DMS53 treated with DMSO at 0.1 percent for 48 hours (cell line): ENCODE data around the gene PAK1.

Experiments used
- DNase-seq: peaks from one replicate; lab custom pipeline; 2025; ENCODE audit not compliant: unreplicated experiment; lab: John Stamatoyannopoulos, UW

Gene PAK1

GRCh38 chr11:77475206-77475605 is 1.3 kb upstream of the PAK1 start:
- no peak for DNase-seq

GRCh38 chr11:77474684-77475060 is 778 bp upstream of the PAK1 start:
- peak; percentile 70 for DNase-seq

DNA sequence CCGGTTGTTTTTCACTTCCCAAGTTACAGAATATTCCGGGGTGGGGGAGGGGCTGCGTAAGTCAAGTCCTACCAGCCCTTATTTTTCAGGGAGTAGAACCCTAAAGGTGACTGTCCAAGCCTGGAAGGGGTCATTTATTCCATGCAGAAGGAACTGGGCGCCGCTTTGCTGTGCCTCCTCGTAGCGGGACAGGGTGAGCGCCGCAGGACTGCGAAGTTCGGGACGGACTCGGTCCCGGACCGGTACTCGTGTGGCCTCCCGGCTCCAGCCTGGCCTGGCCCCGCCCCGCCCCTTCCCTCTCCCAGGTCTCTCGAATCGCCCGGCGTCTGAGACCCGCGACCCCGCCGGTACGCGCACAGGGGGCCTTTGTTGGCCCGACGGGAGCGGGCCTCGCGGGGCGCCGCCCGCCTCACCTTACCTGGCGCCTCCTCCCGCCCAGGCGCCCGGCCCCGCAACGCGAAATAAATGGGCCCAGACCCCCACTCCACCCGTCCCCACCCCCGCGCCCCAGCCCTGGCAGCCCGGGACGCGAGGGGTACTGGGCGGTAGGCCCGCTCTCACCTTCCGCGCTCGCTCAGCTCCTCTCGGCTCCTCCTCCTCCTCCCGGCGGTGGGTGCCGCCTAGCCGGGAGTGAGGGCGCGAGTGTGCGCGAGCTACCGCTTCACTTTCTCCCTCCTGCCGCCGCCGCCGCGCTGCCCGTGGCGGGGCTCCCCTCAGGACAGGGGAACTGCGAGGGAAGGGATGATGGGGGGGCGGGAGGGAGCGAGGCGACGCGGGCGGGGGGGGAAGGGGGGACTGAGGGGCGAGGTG is 698 bp downstream of the PAK1 start:
- DNase-seq = peak; percentile 62

GRCh38 chr11:77471558-77472193 is 2.2 kb downstream of the PAK1 start:
- peak; percentile 98 for DNase-seq

- DNase-seq = no peak
These were observed 2.9 kb downstream of the PAK1 start for GRCh38 chr11:77470971-77471370.

DNA sequence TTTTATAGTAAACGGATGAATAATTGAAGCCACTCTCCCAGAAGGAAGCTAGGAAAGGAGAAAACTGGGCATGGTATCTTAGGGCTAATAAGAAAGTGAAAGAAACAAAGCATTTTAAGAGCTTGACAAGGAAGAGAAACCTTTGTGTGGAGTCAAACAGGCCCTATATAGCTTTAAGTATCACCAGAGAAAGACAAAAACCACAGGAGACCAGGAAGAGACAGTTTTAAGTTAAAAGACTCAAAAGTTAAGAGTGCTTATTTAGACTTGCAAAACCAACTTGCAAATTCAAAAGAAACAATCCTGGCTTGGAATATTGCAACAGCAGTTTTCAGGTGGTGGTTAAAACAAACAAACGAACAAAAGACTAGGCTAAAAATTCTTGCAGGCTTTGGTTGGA is 3.4 kb downstream of the PAK1 start:
- no peak for DNase-seq

GRCh38 chr11:77468527-77468926 is 5.4 kb downstream of the PAK1 start:
- no peak for DNase-seq

DNA sequence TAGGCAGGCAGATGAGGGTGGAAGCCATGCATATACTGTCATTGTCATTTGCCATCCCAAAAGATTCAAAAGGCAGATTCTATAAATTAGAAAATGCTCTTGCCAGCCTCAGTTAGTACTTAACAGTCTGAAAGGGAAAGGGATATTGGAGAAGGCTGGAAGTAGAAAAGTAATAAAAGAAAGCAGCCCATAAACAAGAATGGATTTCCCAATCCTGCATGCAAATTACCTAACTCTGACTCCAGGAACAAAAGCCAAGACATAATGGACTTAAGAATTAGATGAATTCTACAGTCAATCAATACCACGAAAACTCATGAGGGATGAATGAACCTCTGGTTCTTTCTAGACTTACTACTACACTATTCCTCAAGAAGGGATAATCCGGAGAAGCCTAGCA is 5.9 kb downstream of the PAK1 start:
- no peak for DNase-seq

DNA sequence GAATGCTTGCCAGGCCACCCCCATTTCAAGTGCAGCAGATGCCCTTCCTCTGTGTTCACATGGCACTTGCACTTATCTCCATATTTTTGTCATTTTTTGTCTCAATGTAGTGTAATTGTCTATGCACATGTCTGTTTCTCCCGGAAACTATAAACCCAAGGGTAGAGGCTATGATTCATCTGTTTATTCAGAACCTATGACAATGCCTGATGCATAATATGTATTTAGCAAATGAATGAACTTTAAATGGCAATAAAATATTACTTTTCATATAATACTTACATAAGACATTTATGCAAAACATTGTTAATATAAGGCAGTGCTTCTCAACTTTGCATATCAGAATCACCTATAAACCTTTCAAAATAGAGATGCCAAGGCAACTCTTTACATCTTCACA is 6.7 kb downstream of the PAK1 start:
- peak; percentile 79 for DNase-seq

DNA sequence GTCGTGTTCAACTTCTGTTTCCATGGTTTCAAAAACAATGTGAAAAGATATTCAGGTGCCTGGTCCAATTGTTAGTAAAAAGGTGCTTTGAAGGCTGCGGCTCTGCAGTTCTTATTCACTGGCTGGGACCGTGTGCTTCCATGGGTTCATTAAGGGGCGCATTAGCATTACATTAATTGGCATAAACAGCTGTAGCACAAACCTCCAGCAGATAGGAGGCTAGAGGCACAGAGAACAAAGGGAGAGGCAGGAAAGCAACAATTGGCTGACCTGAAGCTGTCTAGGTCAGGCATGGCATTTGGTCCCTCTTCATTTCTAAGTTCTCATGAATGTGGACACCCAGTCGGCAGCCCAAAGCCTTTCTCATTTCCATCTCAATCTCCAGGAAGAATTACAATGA is 16.6 kb downstream of the PAK1 start:
- no peak for DNase-seq

- DNase-seq = peak; percentile 51
These were observed 18.2 kb downstream of the PAK1 start for GRCh38 chr11:77455740-77456139.

GRCh38 chr11:77454867-77455655 is 18.8 kb downstream of the PAK1 start:
- DNase-seq = no peak

DNA sequence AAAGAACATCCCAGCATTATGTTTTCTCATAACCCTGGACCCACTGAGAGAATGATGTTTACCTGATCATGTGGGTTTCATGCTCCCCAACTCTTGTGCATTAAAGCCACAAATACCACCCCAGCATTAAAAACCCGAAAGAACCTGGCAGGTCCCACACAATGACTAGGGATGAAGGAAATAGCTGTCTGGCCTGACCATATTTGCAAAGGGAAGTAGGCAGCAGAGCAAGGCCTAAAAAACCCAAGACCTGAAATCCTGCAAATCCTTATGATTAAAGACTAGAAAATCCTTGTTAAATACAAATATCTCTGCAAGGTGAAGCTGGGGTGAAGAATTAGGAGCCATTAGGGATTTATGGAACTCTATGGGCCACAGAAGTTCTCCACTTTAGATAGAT is 23.7 kb downstream of the PAK1 start:
- DNase-seq = no peak

GRCh38 chr11:77449784-77450183 is 24.1 kb downstream of the PAK1 start:
- no peak for DNase-seq

- DNase-seq = no peak
These were observed 24.8 kb downstream of the PAK1 start for GRCh38 chr11:77449060-77449521.

- no peak for DNase-seq
These were observed 25.6 kb downstream of the PAK1 start for GRCh38 chr11:77448269-77448668.

GRCh38 chr11:77446911-77447629 is 26.8 kb downstream of the PAK1 start:
- no peak for DNase-seq

DNA sequence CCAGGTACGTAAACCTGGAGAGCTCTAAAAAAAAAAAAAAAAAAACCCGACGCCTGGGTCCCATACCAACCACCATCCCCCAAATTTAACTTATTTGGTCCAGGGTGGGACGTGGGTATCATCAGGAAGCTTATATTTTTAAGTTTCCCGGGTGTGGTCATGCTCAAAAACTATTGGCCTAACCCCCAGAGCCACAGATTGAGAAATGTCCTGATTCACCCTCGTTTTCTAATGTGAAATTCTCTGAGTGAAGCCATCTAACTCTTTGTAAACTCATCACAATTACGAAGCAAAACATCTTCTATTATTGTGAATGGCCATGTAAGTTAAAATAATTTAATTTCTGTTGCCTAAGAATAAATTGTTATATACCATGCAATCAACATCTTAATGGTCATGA is 29.6 kb downstream of the PAK1 start:
- no peak for DNase-seq

GRCh38 chr11:77442394-77443053 is 31.4 kb downstream of the PAK1 start:
- no peak for DNase-seq

- DNase-seq = no peak
These were observed 32.5 kb downstream of the PAK1 start for GRCh38 chr11:77441426-77441825.

DNA sequence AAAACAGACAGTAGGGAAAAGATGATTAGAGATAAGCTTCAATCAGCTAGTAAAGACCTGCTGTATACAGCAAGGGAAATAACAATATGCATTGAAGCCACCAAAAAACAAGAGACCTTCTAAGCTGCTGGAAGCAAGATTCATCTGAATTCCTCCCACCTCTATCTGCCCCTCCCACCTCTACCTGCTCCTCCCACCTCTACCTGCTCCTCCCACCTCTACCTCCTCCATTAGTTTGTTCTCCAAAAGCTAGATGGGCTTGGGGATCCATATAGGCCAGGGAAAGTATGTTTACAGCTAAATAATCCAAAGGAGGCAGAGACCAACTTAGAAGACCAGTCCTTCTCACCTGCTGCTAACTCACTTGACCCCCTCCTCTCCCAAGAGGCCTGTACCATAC is 33.2 kb downstream of the PAK1 start:
- DNase-seq = no peak
